Jurkat, Clone E6-1 (cell line): ENCODE results near the gene CCL8. TPM values are rescaled to one million over a fixed set of nuclear protein-coding genes. Genes with fewer than 3 reads are reported as not detected.

ENCODE experiments used
- DNase-seq: peaks from one replicate; pipeline ENCODE4 v3.0.0-alpha.2; 2011; ENCODE audit warnings: low read depth, low spot score
- H3K4me3 ChIP-seq: 2 replicates; pipeline ENCODE4 v1.5.1; 2011; ENCODE audit warnings: mild to moderate bottlenecking, low read length, control low read depth, moderate library complexity
- polyA plus RNA-seq: library from polyadenylated mRNA; unstranded; fragments of >200 nt; gene quantifications from one replicate; pipeline ENCODE4 v1.2.1, GENCODE V29; 2012; ENCODE audit warnings: missing spikeins; ENCODE audit not compliant: insufficient read length, insufficient read depth

CCL8 gene
- polyA plus RNA-seq: not detected

DNA sequence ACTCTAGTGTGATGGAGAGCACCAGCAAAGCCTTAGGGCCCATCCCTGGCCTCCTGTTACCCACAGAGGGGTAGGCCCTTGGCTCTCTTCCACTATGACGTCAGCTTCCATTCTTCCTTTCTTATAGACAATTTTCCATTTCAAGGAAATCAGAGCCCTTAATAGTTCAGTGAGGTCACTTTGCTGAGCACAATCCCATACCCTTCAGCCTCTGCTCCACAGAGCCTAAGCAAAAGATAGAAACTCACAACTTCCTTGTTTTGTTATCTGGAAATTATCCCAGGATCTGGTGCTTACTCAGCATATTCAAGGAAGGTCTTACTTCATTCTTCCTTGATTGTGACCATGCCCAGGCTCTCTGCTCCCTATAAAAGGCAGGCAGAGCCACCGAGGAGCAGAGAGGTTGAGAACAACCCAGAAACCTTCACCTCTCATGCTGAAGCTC is at the start of gene CCL8:
Gene CCL8 (plus strand): TSS at position 397 of the 445 bp plus-strand sequence. CDS start 67 bp downstream, outside the sequence.
- DNase-seq: no peak
- no peak within 1 kb of the TSS for H3K4me3 ChIP-seq

- H3K4me3 ChIP-seq: no peak within 1 kb of the TSS
- no peak for DNase-seq
These were observed 49.3 kb upstream of the CCL8 start, which contains the start of gene CCL7 for GRCh38 chr17:34269969-34270368. TSS of gene CCL7 (plus strand) at chr17:34270221. CDS start at chr17:34270291, 70 bp downstream.

DNA sequence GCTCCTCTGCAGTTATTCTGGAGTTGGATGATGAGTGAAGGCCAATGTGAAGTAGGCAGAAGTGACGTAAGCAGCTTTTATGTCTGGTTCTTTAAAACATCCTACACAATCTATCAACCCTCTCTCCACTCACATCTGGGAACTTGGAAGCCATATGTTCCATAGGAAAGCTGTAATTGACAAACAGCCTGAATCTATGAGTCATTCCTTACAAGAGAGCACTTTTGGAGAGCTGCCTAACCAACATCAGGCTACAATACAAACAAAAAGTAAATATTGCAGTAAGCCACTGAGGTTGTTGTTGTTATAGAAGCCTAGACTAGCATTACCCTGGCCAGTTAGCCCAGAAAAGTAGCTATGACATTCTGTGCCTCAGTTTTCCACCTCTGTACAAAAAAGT is 43.4 kb upstream of the CCL8 start:
- DNase-seq: no peak
- no peak overlapping the region for H3K4me3 ChIP-seq

GRCh38 chr17:34276826-34277225 is 42.4 kb upstream of the CCL8 start:
- DNase-seq: no peak
- H3K4me3 ChIP-seq: no peak overlapping the region

DNA sequence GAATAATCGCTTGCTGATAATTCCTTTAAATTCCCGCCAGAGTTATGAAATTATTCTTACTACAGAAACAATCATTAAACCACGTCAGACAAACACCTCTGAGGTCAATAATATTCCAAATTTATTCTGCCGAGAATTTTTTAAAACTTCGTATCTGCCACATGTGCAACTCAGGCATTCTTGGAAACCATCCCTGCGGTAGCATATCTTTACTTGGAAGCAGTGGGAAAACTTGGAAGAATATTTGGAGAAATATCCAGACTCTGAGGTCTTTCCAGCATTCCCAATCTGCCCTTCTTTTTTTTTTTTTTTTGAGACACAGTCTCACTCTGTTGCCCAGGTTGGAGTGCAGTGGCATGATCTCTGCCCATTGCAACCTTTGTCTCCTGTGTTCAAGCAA is 35.7 kb upstream of the CCL8 start:
- DNase-seq: no peak

GRCh38 chr17:34285286-34285792 is 33.9 kb upstream of the CCL8 start, which contains the start of gene CCL11:
TSS of gene CCL11 (plus strand) at chr17:34285742. CDS start at chr17:34285809, 67 bp downstream.
- DNase-seq: no peak

More for the DNA sequence above, 35.7 kb upstream of the CCL8 start:
- no peak overlapping the region for H3K4me3 ChIP-seq

DNA sequence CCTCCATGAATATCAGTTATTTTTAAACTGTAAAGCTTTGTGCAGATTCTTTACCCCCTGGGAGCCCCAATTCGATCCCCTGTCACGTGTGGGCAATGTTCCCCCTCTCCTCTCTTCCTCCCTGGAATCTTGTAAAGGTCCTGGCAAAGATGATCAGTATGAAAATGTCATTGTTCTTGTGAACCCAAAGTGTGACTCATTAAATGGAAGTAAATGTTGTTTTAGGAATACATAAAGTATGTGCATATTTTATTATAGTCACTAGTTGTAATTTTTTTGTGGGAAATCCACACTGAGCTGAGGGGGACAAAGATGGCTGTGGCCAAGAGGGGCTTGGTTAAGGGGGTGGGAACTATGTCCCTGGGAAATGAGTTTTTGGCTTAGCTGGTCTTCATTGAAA is 31.4 kb upstream of the CCL8 start:
- no peak for DNase-seq

More at GRCh38 chr17:34285286-34285792, 33.9 kb upstream of the CCL8 start, which contains the start of gene CCL11:
- H3K4me3 ChIP-seq: no peak within 1 kb of the TSS

DNA sequence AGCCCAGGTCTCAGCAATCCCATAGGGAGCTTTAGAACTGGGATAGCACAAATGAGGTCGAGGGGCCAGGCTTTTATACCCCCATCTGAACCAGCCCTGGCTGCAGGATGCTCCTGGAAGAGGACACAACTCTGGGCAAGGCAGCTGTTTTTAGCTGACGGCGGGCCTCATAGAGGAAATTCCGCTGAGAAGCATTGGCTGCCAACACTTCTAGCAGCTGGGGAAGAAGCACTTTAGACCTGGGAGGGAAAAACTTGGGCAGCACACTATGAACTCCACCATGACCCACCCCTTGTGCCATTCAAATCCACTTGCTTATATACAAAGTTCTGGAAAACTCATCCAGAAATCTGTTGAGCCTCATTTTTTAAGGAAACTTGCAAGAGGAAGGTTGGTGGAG is 28.6 kb upstream of the CCL8 start:
- no peak for DNase-seq
- H3K4me3 ChIP-seq: no peak overlapping the region

More for the DNA sequence above, 31.4 kb upstream of the CCL8 start:
- no peak overlapping the region for H3K4me3 ChIP-seq

DNA sequence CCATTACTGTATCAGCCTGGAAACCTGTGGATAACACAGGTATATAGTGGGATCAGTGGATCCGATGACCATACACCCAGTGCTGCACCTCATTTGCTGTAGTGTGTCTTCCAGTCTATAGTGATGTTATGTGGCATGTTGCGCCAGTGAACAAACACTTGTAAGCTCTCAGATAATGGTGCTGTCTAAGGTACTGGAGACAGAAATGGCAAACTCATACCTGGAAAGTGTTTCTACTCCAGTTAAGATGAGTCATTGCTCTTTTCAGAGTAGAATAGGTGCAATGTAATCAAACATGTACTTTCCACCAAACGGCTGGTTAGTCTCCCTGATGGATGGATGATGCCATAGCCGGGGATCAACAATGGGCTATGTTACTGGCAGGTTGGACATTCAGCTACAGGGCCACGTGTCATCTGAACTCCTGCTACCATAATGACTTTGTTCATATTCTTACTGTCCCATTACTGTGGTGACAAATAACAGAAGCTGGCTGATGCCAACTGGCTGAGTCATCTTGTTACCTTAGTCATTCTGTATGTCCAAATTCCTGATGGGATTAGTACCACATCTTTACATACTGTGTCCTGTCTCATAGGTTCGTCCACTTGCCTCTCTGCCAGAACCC is 27.4 kb upstream of the CCL8 start:
- no peak for DNase-seq
- no peak overlapping the region for H3K4me3 ChIP-seq

DNA sequence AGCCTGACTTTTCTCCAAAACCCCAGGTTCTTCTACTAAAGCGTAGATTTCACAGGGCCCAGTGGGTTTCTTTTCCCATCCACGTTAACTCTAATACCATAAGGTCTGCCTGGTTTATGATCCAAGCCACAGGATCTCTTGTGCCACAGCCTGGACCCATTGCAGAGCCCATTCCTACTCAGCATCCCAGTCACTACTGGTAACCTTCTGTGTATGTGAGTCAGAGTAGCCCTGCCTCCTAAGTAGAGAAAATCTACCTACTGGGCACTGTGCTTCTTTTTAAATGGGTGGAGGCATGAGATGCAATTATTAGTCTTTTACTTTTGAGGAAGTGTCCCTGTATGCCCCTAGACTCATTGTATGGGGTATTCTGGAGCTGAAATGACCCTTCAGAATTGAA is 20.2 kb upstream of the CCL8 start:
- H3K4me3 ChIP-seq: no peak overlapping the region
- no peak for DNase-seq

DNA sequence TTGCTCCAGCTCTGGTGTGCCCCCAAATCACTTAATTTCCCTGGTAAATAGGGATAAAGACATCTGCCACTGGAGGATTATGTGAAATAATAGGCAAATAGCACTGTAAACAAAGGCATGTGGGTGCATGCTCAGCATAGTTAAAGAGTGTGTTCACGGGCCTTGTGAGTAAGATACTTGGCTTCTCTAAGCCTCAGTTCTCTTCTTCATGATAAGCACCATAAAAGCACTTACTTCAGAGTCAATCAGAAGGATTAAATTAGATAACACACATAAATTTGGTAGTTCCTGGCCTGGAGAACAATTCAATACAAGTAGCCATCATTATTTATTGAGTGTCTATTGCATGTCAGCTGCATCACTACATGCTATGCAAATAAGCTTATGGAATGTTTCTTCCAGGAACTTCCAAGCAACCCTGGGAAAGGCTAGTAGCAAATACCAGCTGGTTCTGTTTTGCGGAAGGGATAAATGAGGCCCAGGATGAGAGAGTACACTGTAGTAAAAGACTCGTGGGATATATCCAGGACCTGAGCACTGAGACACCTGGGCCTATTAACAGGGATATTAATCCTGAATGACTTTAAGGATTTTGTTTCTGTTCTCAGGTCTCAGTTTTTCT is 19.2 kb upstream of the CCL8 start:
- no peak overlapping the region for H3K4me3 ChIP-seq
- no peak for DNase-seq

DNA sequence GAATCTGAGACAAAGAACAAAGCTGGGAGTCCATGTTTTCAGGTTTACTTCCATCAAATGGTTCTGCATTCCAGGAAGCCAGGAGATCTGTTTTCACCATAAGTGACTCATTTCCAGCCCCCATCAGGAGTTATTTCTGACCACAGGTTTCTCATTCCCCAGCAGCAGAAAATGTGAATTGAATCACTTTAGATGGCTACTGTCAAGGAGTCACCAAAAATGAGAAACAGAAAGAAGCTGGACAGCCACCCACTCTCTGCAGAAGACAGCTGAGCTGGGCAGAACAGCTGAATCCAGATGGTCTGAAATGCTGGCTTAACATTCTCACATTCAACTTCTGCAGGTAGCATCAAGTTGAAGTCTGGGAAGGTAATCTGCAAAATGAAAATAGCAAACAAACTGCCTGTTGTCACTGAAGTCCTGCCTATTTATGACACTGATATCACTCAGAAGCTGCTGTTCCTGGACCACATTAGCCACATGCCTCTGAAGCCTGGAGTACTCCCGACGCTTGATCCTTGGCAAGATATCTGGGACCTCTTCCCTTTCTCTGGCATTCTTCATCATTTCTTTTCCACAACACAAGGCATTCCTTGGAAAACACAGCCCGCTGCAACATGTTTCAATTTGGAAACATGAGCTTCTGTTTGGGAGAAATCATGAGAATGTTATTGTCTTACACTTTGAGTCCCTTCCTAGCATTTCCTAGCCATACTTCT is 18.4 kb upstream of the CCL8 start:
- no peak overlapping the region for H3K4me3 ChIP-seq
- DNase-seq: no peak

- no peak for DNase-seq
These were observed 17.2 kb upstream of the CCL8 start for GRCh38 chr17:34301986-34302385.

GRCh38 chr17:34302636-34303035 is 16.6 kb upstream of the CCL8 start:
- DNase-seq: no peak
- H3K4me3 ChIP-seq: no peak overlapping the region

More at GRCh38 chr17:34301986-34302385, 17.2 kb upstream of the CCL8 start:
- H3K4me3 ChIP-seq: no peak overlapping the region

- no peak overlapping the region for H3K4me3 ChIP-seq
- no peak for DNase-seq
These were observed 15.6 kb upstream of the CCL8 start for GRCh38 chr17:34303606-34304005.

DNA sequence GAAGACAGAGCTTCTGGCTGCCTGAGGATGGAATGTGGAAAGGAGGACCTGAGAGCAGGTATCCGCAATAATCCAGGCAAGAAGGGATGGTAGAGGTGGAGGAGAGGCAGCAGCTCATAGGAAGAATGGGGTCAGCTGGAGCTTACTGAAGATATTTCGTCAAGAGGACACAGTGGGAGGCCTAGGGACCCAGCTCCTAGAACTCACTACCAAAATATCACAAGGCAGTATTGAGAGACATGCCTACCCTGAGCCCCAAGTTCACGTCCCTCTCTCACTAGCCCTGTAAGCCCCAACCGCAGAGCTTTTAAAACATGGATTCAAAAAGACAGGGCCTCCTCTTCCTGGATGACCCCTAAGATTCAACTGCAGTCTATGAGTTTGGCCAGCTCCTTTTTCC is 14.2 kb upstream of the CCL8 start:
- H3K4me3 ChIP-seq: no peak overlapping the region
- no peak for DNase-seq

- no peak overlapping the region for H3K4me3 ChIP-seq
- DNase-seq: no peak
These were observed 13.6 kb upstream of the CCL8 start for GRCh38 chr17:34305606-34306005.

DNA sequence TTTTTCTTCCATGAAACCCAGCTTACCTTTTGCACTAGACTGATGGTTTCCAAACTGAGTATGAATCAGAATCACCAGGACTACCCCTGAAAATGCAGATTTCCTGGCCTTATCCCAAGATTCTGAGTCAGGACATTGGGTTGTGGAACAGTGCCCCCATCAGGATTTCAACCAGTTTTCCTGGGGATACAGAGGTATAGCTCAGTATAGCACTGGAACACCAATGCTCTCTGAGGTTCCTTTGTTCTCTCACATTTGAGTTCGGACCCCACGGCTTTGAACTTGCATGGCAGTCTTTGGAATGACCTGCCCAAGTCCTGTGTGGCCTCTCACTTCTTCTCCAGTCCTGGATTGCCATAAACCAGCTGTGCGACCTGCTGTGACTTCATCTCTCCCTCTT is 12.8 kb upstream of the CCL8 start:
- H3K4me3 ChIP-seq: no peak overlapping the region
- DNase-seq: no peak

DNA sequence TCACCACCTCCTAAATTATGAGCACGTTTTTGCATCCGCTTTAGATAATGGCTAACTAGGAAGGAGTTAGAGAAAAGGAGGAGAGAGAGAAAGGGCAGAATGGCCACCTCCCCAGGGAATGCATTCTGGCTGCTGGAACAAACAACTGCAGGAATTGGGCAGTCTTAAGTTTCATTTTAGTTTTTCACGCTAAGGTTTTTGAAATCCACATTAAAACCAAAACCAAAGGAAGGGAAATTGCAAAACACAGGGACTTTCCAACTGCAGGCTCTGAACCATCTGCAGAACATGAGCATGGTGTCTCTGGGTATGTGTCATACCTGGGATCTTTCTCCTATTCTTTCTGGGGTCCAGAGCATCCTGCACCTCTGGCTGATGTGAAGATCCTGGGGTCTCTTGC is 12.1 kb upstream of the CCL8 start:
- no peak overlapping the region for H3K4me3 ChIP-seq
- DNase-seq: no peak

- H3K4me3 ChIP-seq: no peak overlapping the region
- DNase-seq: no peak
These were observed 10.9 kb upstream of the CCL8 start for GRCh38 chr17:34308371-34308770.
